Renal pelvis (tissue), 12 donors: ENCODE data around the gene PDE6D. TPM values are rescaled to one million over a fixed set of nuclear protein-coding genes. Genes with fewer than 3 reads are reported as not detected.

Experiments used
- DNase-seq: peaks from one replicate; pipeline ENCODE4 v3.0.0-alpha.2; 2013
- long read RNA-seq, 16 experiments: transcript quantifications; one replicate each; lab custom pipeline, GENCODE V29; 2026
- polyA plus RNA-seq, 3 donors: library from polyadenylated mRNA; unstranded; fragments of 120-200 nt; gene quantifications; one replicate each; pipeline ENCODE4 v1.2.1, GENCODE V29; 2013; ENCODE audit not compliant: insufficient read length in 3 of 3

PDE6D gene
- 10 to 100 TPM; 22.5 to 28.7 (median 25.7) TPM for polyA plus RNA-seq
- long read RNA-seq, donor 1, transcript PDE6D-201 (5 exons, 1,175 nt), result major isoform, 17 of 25 reads
- long read RNA-seq, donor 1, partial matches to known transcripts, result 0 of 25 reads
- long read RNA-seq, donor 1, other reads (novel, unspliced or antisense), result 6 of 25 reads
- long read RNA-seq, donor 2, transcript PDE6D-201 (5 exons, 1,175 nt), result major isoform, 16 of 50 reads
- long read RNA-seq, donor 2, partial matches to known transcripts, result 5 of 50 reads
- long read RNA-seq, donor 2, other reads (novel, unspliced or antisense), result 26 of 50 reads
- long read RNA-seq, donor 3, transcript PDE6D-201 (5 exons, 1,175 nt), result major isoform, 15 of 18 reads
- long read RNA-seq, donor 3, partial matches to known transcripts, result 0 of 18 reads
- long read RNA-seq, donor 3, other reads (novel, unspliced or antisense), result 0 of 18 reads
- long read RNA-seq, donor 4, transcript PDE6D-201 (5 exons, 1,175 nt), result major isoform, 15 of 18 reads
- long read RNA-seq, donor 4, partial matches to known transcripts, result 0 of 18 reads
- long read RNA-seq, donor 4, other reads (novel, unspliced or antisense), result 0 of 18 reads
- long read RNA-seq, donor 5, transcript PDE6D-201 (5 exons, 1,175 nt), result major isoform, 8 of 8 reads
- long read RNA-seq, donor 5, partial matches to known transcripts, result 0 of 8 reads
- long read RNA-seq, donor 5, other reads (novel, unspliced or antisense), result 0 of 8 reads
- long read RNA-seq, donor 6, transcript PDE6D-201 (5 exons, 1,175 nt), result major isoform, 18 of 32 reads
- long read RNA-seq, donor 6, partial matches to known transcripts, result 0 of 32 reads
- long read RNA-seq, donor 6, other reads (novel, unspliced or antisense), result 14 of 32 reads
- long read RNA-seq, donor 7, transcript PDE6D-201 (5 exons, 1,175 nt), result major isoform, 13 of 15 reads
- long read RNA-seq, donor 7, partial matches to known transcripts, result 0 of 15 reads
- long read RNA-seq, donor 7, other reads (novel, unspliced or antisense), result 0 of 15 reads
- long read RNA-seq, donor 8, transcript PDE6D-201 (5 exons, 1,175 nt), result major isoform, 6 of 7 reads
- long read RNA-seq, donor 8, partial matches to known transcripts, result 0 of 7 reads
- long read RNA-seq, donor 8, other reads (novel, unspliced or antisense), result 0 of 7 reads
- long read RNA-seq, donor 9, transcript PDE6D-201 (5 exons, 1,175 nt), result major isoform, 13 of 34 reads
- long read RNA-seq, donor 9, partial matches to known transcripts, result 0 of 34 reads
- long read RNA-seq, donor 9, other reads (novel, unspliced or antisense), result 19 of 34 reads
- long read RNA-seq, donor 10, transcript PDE6D-201 (5 exons, 1,175 nt), result major isoform, 14 of 14 reads
- long read RNA-seq, donor 10, partial matches to known transcripts, result 0 of 14 reads
- long read RNA-seq, donor 10, other reads (novel, unspliced or antisense), result 0 of 14 reads
- long read RNA-seq, donor 11, partial matches to known transcripts, result 0 of 1 reads
- long read RNA-seq, donor 11, other reads (novel, unspliced or antisense), result 0 of 1 reads
- long read RNA-seq, donor 12, transcript PDE6D-201 (5 exons, 1,175 nt), result major isoform, 17 of 19 reads
- long read RNA-seq, donor 12, partial matches to known transcripts, result 0 of 19 reads
- long read RNA-seq, donor 12, other reads (novel, unspliced or antisense), result 0 of 19 reads
- long read RNA-seq, donor 13, transcript PDE6D-201 (5 exons, 1,175 nt), result major isoform, 7 of 21 reads
- long read RNA-seq, donor 13, partial matches to known transcripts, result 5 of 21 reads
- long read RNA-seq, donor 13, other reads (novel, unspliced or antisense), result 8 of 21 reads
- long read RNA-seq, donor 14, result 0 reads
- long read RNA-seq, donor 15, transcript PDE6D-201 (5 exons, 1,175 nt), result major isoform, 17 of 17 reads
- long read RNA-seq, donor 15, partial matches to known transcripts, result 0 of 17 reads
- long read RNA-seq, donor 15, other reads (novel, unspliced or antisense), result 0 of 17 reads
- long read RNA-seq, donor 16, transcript PDE6D-201 (5 exons, 1,175 nt), result major isoform, 18 of 21 reads
- long read RNA-seq, donor 16, partial matches to known transcripts, result 0 of 21 reads
- long read RNA-seq, donor 16, other reads (novel, unspliced or antisense), result 0 of 21 reads

- DNase-seq, result peak; percentile 98
Observed at GRCh38 chr2:231780909-231781797, at the start of gene PDE6D. Gene PDE6D (minus strand): TSS chr2:231781282. CDS start chr2:231781114, 168 bp downstream.

- no peak for DNase-seq
Observed at GRCh38 chr2:231821908-231822307, 40.8 kb upstream of the PDE6D start.

GRCh38 chr2:231820786-231821303, 39.8 kb upstream of the PDE6D start:
- DNase-seq, result no peak

- DNase-seq, result no peak
Observed at GRCh38 chr2:231819447-231820042, 38.5 kb upstream of the PDE6D start.

- no peak for DNase-seq
Observed at GRCh38 chr2:231816327-231817026, 35.4 kb upstream of the PDE6D start.

- no peak for DNase-seq
Observed at GRCh38 chr2:231810905-231811304, 29.8 kb upstream of the PDE6D start.

GRCh38 chr2:231807020-231807419, 25.9 kb upstream of the PDE6D start:
- no peak for DNase-seq

GRCh38 chr2:231803501-231804138, 22.5 kb upstream of the PDE6D start:
- no peak for DNase-seq

- DNase-seq, result no peak
Observed at GRCh38 chr2:231800493-231801091, 19.5 kb upstream of the PDE6D start.

- peak; percentile 35 for DNase-seq
Observed at GRCh38 chr2:231795525-231796327, 14.6 kb upstream of the PDE6D start.

- DNase-seq, result no peak
Observed at GRCh38 chr2:231794383-231794782, 13.3 kb upstream of the PDE6D start.

- no peak for DNase-seq
Observed at GRCh38 chr2:231791107-231791506, 10.0 kb upstream of the PDE6D start.

GRCh38 chr2:231786917-231787292, 5.8 kb upstream of the PDE6D start:
- no peak for DNase-seq

- DNase-seq, result peak; percentile 89
Observed at GRCh38 chr2:231786177-231786916, 5.3 kb upstream of the PDE6D start, which contains the start of gene COPS7B. Gene COPS7B (plus strand): TSS chr2:231786445. CDS start chr2:231788571, 2,126 bp downstream.

- DNase-seq, result no peak
Observed at GRCh38 chr2:231785822-231786176, 4.7 kb upstream of the PDE6D start.
